AML-193 (cell line): ENCODE results near the gene LY86.
"Not testable (repeated sequence)": the region's sequence is repeated elsewhere in the genome, so short reads cannot be mapped to it uniquely, and the experiment has no call there.

Experiments
- DNase-seq, 2 experiments: peaks; one replicate each; lab custom pipeline; 2025; lab: John Stamatoyannopoulos, UW

The LY86 gene

GRCh38 chr6:6654599-6655575, 66.4 kb downstream of the LY86 start:
- DNase-seq, result peak; percentile 37 to 51

GRCh38 chr6:6655805-6656251, 67.3 kb downstream of the LY86 start:
- DNase-seq, result no peak

DNA sequence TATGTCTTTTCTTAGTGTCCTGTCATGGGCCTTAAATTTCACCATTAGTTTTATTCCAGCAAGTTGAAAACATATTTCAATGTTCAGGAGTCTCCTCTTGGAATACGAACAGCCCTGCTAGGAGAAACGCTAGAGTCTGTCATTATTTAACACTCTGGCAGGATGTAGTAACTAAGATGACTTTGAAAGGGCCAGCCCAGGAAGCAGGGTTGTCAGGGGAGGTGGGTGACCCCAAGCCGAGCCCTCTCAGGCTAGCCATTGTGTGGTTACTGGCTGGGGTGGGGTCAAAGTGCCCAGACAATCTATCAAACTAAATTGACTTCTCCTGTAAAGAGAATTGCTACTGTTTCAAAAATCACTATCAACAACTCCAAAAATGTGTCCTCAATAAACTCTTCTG, 67.8 kb downstream of the LY86 start:
- DNase-seq, result no peak

DNA sequence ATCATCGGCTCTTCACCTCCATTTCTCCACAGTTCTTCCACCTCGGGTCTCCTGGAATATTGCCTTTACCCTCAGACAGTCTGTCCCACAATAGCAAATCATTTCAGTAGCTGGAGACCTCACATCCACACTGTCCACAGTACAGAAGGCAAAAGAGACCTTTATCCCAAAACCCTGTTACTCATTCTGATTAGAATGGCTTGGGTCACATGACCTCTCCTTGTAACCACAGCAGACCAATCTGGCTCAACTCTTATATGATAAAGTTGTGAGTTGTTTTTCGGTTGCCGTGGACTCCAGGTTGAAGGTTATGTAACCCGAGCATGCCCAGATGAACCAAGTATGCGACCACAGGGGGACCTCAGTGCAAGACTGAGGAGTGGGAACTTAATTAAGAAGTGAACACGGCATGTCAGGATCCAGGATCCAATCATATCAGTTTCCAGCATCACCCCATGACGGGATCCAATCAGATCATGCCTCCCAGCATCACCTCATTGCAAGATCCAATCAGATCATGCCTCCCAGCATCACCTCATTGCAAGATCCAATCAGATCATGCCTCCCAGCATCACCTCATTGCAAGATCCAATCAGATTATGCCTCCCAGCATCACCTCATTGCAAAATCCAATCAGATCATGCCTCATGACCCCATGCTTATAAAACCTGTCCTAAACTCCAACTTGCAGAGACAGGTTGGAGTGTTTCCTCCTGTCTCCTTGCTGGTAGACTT, 68.7 kb downstream of the LY86 start:
- no peak for DNase-seq

GRCh38 chr6:6657820-6658217, 69.3 kb downstream of the LY86 start:
- DNase-seq, result no peak

GRCh38 chr6:6659600-6660327, 71.2 kb downstream of the LY86 start:
- peak; percentile 98 to 99 for DNase-seq

DNA sequence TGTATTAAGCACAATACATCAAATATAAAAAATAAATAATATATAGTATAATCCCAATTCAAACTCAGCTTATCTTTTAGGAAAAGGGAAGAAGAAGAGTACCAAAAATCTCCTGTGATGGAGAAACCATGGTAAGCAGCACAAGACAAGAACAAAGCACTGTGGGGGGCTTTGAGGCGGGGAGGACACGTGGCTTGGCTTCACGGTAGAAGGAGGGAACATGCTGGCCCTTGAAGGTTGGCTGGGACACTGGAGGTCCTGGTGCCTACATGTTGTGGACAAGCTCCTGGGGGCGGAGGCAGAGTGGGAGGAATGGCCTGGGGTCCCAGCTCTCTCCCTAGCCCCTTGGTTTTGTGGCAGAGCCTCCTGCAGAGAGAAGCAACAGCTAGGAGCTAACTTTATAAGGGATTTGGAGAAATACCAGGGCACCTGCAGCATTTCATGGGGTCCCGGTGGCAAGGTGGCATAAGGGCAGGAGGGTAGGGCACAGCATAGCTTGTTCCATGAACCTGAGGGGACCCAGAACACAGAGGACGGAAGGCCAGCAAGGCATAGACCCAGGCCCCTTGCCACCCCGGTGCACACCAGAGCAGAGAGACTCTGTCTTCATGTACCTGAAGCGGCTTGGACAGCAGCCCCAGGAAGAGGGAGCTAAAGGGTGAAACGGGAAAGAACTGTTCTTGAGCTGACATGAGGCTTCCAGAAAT, 72.0 kb downstream of the LY86 start:
- no peak for DNase-seq

DNA sequence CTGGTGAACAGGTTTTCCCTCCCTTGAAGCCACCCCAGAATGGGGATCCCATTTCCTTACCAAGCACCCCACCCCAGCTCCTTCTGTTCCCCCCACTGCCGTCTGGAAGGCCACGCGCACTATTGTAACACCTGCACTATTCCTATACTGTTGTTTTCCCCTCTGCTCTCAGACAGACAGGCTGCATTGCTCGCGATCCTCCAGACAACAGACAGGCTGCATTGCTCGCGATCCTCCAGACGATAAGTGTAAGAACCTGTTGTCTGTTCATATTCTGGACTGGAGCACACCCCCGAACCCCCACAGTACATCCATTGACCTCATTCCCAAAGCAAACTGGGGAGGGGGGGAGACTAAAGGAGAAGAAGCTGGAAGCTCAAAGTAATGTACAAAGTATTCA, 72.7 kb downstream of the LY86 start:
- no peak for DNase-seq

DNA sequence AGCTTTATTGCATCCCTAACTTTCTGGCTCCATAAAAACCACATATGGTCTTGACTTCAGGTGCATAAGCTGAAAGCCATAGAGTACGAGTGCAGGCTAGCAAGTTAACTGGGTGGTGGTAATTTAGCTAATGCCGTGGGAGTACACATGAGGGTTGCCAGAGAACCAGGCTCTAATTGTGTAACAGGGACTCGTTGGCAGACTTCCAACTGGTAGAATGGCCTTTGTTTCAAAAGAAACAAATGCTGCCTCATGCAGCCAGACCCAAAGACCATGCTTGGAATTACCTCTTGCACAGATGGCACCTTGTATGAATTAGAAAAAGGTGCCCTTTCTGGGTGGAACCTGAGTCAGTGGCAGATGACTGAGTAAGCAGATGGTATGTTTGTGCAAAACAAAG, 73.2 kb downstream of the LY86 start:
- peak; percentile 97 for DNase-seq

DNA sequence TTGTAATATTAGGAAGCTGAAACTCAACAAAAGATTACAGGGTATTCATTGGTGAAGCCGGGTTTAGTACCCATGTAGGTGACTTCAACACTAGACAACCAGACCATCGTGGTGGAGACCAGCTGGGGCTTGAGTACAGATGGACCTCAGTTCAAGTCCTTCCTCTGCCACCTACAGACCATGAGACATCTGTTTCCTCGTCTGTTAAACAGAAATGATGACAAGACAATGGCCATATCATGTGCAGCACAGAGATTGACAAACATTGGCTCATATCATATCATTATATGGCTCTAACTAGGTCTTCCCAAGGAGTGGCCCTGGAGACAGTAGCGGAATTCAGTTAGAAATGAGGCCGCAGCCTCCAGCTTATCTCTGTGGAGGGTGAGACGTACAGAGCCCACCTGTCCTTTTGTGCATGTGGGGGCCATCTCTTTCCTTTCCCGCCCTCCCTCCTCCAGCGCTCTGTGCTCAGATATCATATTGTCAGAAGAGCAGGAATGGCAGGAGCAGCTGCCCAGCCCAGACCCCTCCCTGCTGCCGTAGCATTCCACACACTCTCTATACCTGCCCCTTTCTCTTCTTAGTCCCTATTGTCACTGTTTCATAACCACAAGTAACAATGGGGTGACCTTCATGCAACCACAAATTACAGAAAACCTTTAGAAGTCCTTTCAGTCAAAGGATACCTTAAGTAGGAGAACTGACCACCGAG, 75.1 kb downstream of the LY86 start:
- DNase-seq, result no peak

- no peak for DNase-seq
These were observed 77.2 kb downstream of the LY86 start for GRCh38 chr6:6665555-6666243.

- DNase-seq, result not testable (repeated sequence)
These were observed 81.6 kb downstream of the LY86 start for GRCh38 chr6:6670150-6670549.

- DNase-seq, result no peak
These were observed 86.4 kb downstream of the LY86 start for GRCh38 chr6:6674872-6675271.

- peak; percentile 86 to 91 for DNase-seq
These were observed 88.5 kb downstream of the LY86 start for GRCh38 chr6:6676910-6677441.

- DNase-seq, result no peak
These were observed 89.7 kb downstream of the LY86 start for GRCh38 chr6:6678185-6678671.

DNA sequence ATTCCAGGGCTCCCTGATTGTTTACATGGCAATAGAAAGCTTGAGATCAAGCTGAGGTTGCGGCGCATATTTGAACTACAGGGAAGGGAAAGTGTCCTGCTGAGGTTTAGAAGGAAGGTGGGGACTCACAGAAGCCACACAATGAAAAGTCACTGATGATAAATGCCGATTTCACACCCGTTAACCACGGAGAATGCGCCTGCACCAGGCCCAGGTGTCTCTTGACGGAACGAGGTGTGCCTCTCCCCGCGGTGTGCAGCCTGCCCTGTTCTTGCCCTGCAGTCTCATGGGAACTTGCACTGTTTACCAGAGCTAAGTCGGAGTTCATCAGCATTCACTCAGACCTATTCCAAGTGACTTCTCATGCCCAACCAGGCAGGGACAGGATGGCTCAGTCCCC, 90.3 kb downstream of the LY86 start:
- no peak for DNase-seq

DNA sequence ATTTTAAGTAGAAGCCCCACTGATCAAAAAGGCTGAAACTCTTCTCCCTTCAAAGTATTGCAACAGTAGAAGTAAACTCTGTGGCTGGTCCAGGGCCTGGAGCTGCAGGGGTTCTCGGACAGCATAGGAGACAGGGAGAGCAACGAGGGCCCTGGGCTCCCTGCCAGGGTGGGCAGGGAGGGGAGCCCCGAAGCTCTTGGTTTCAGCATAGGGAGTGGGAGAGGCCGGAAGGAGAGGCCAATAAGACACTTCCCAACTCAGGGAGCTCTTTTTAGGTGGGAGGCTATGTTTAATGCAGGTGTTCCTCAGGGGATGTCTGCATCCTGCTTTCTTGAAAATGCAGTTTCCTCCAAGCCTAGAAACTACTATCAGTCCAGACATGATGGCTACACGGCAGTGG, 91.1 kb downstream of the LY86 start:
- DNase-seq, result no peak

- peak; percentile 66 to 73 for DNase-seq
These were observed 92.0 kb downstream of the LY86 start for GRCh38 chr6:6680526-6680925.

DNA sequence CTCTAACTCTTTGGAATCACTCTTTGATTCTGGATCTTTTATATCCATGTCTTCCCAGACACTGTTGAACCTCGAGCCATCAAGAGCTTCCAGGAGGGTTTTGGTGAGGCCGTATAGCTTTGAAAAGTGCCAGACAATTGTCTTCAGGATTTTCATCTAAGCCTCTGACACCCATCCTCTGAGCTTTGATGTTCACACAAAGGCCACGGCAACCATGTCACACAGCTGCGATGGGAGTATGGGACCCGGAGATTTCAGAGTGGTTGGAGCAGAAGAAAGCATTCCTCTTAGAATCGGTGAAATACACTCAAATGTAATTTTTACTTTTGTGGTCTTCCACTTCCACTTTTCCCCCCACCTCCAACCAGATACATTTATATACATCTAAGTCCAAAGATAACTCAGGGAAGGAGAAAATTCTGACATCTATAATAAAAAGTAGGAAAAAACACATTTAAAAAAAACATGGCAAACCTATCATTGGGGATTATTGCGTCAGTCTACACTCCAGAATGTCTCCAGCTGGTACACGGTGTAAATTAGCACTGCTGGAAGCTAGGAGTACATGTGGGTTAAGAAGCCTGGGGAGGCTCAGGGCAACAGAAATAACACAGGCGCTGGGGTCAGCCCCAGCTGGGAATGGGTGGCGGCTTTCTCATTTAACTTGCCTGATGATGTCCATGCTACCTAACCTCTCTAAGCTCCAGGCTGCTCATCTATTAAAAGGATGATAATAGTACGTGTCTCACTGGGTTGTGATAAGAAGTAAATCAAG, 92.7 kb downstream of the LY86 start:
- DNase-seq, result no peak
